ENCODE data around the gene SLC11A1.

Gene SLC11A1

GRCh38 chr2:218381916-218382366 lies at the start of gene SLC11A1:
Gene SLC11A1, plus strand, starts transcription at chr2:218382273. Its CDS starts 96 bp downstream, at chr2:218382369.
- no peak for DNase-seq

- no peak for DNase-seq
These were observed 49.8 kb upstream of the SLC11A1 start for GRCh38 chr2:218332288-218332687.

GRCh38 chr2:218332920-218333645 lies 49.0 kb upstream of the SLC11A1 start:
- DNase-seq: no peak

- DNase-seq: no peak
These were observed 47.5 kb upstream of the SLC11A1 start for GRCh38 chr2:218334531-218334930.

GRCh38 chr2:218340656-218341055 lies 41.4 kb upstream of the SLC11A1 start:
- DNase-seq: no peak

- no peak for DNase-seq
These were observed 40.7 kb upstream of the SLC11A1 start for GRCh38 chr2:218341381-218341780.

GRCh38 chr2:218342837-218343236 lies 39.2 kb upstream of the SLC11A1 start:
- DNase-seq: no peak

- DNase-seq: no peak
These were observed 38.5 kb upstream of the SLC11A1 start for GRCh38 chr2:218343591-218343990.

- no peak for DNase-seq
These were observed 37.9 kb upstream of the SLC11A1 start for GRCh38 chr2:218344090-218344754.

GRCh38 chr2:218344755-218345417 lies 37.2 kb upstream of the SLC11A1 start:
- DNase-seq: no peak

- peak; percentile 44 for DNase-seq
These were observed 36.4 kb upstream of the SLC11A1 start for GRCh38 chr2:218345491-218346236.

GRCh38 chr2:218347172-218347571 lies 34.9 kb upstream of the SLC11A1 start:
- DNase-seq: no peak

- DNase-seq: no peak
These were observed 28.0 kb upstream of the SLC11A1 start for GRCh38 chr2:218354045-218354444.

GRCh38 chr2:218354850-218355443 lies 27.1 kb upstream of the SLC11A1 start:
- no peak for DNase-seq

GRCh38 chr2:218357236-218358177 lies 24.6 kb upstream of the SLC11A1 start:
- no peak for DNase-seq

GRCh38 chr2:218360453-218360852 lies 21.6 kb upstream of the SLC11A1 start:
- DNase-seq: no peak

GRCh38 chr2:218362606-218363005 lies 19.5 kb upstream of the SLC11A1 start:
- no peak for DNase-seq

GRCh38 chr2:218363736-218364135 lies 18.3 kb upstream of the SLC11A1 start:
- no peak for DNase-seq

- DNase-seq: no peak
These were observed 17.9 kb upstream of the SLC11A1 start for GRCh38 chr2:218364196-218364595.

GRCh38 chr2:218366621-218367414 lies 15.3 kb upstream of the SLC11A1 start:
- no peak for DNase-seq

Data from NCI-H510A treated with DMSO at 0.1 percent for 48 hours (cell line).